NCI-H187 (cell line): Measurements from ENCODE around the gene ALPP.
"Not testable (repeated sequence)": the region's sequence is repeated elsewhere in the genome, so short reads cannot be mapped to it uniquely, and the experiment has no call there.

Experiments used
- DNase-seq, 2 experiments: peaks; one replicate each; lab custom pipeline; 2025; lab: John Stamatoyannopoulos, UW

Gene ALPP

DNA sequence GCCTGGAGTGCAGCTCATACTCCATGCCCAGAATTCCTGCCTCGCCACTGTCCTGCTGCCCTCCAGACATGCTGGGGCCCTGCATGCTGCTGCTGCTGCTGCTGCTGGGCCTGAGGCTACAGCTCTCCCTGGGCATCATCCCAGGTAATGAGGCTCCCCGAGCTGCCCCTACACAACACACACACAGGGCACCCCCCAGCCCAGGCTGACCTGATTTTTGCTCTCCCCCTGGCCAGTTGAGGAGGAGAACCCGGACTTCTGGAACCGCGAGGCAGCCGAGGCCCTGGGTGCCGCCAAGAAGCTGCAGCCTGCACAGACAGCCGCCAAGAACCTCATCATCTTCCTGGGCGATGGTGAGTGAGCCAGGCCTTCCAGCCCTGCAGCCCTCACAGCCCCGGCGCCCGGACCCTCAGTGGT lies at the start of gene ALPP:
ALPP (plus strand) TSS at position 17 of the 417 bp plus-strand sequence; CDS start at position 69, 52 bp downstream.
- not testable (repeated sequence) for DNase-seq

DNA sequence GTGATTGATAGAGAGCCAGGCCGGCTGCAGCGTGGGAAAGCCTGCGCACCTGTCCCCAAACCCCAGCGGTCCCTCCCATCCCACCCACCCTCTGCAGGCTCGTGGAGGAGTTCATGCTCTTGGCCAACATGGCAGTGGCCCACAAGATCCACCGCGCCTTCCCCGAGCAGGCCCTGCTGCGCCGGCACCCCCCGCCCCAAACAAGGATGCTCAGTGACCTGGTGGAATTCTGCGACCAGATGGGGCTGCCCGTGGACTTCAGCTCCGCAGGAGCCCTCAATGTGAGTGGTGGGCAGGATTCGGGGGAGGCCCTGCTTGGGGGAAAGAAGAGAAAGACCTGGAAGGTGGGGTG lies 48.9 kb upstream of the ALPP start:
- no peak for DNase-seq

DNA sequence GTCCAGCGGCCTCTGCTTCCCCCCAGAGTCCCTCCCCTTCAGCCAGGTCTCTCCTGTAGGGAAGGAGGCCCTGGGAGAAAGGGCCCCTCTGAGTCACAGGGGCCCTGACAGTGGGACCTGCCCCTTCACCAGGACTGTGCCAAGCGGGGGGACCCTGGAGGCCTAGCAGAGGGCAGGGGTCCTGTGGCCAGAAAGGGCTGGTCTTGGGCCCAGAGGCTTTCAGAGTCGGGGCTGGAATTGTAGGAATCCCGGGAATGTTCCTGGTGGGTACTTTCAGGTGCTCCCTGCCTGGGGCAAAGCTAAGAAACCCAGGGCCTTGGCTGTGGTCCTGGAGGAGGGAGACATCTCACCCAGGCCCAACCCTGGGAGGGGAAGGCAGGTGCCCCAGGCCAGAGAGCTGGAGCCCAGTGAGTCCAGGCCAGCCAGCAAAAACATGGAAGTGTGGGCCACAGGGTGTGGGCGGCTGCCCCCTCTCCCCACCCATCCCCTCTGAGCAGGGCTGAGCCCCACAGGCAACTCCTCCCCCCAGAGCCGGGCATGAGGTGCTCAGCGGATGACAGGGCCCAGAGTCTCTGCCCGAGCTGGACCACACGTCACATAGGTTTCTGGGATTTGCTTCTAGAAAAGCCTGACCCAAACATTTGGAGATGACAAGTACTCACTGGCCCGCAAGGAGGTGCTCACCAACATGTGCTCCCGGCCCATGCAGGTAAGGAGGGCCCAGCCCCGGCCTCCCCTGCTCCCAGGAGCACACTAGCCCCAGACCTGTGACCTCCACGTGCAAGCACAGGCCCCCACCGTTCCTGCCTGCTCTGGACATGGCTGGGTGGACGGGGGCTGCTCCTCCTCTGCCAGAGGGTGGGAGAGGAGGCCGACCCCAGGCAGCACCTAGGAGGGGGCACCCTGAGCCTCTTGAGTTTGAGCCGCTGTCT lies 48.2 kb upstream of the ALPP start:
- DNase-seq = no peak

- DNase-seq = not testable (repeated sequence)
These were observed 47.5 kb upstream of the ALPP start for GRCh38 chr2:232331061-232331460.

GRCh38 chr2:232331641-232332040 lies 46.9 kb upstream of the ALPP start:
- not testable (repeated sequence) for DNase-seq

DNA sequence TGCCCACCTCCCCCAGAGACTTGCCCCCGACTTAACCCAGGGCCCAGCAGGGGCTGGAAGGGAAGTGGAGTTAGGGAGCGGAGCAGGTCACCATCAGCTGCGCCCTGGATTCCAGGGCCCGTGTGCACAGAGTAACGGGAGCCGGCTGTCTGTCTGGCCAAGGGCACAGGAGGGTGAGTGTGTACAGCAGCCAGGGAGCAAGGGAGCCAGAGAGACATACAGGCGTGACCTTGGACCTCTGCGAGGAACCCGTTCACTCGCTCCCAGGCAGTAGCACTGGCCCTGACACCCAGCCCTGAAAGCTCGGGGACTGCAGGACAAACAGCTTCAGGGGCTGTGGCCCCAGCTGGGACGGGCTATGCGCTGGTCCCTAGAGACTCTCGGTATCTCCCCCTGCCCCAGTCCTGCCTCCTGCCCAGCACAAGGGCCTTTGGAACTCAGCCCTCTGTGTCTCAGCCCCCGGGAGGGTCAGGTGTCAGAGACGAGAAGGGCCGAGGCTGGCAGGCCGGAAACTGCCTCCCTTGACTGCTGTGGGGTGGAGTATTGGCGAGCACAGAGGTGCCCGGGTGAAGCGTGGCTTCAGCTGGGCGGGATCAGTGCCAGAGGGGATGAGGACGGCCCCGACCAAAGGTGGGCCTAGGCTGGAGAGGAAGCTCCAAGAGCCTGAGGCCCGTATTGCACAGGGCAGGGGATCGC lies 46.2 kb upstream of the ALPP start:
- DNase-seq = not testable (repeated sequence)

DNA sequence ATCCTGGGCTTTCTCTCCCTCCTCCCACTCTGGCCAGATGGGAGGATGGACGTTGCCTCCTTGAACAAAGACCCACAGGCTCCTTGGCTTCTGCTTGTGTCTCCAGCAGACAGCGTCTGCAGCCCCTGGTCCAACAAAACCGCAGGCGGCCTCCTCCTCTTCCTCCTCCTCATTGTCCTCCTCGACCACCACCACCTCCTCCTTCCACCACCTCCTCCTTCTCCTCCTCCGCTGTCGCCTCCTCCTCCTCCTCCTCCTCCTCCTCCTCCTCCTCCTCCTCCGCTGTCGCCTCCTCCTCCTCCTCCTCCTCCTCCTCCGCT lies 45.7 kb upstream of the ALPP start:
- DNase-seq = no peak

- DNase-seq = no peak
These were observed 45.0 kb upstream of the ALPP start for GRCh38 chr2:232333361-232334135.

- not testable (repeated sequence) for DNase-seq
These were observed 44.2 kb upstream of the ALPP start for GRCh38 chr2:232334136-232334884.

- DNase-seq = not testable (repeated sequence)
These were observed 43.7 kb upstream of the ALPP start for GRCh38 chr2:232334885-232335205.

GRCh38 chr2:232335206-232335858 lies 43.2 kb upstream of the ALPP start:
- not testable (repeated sequence) for DNase-seq

- no peak for DNase-seq
These were observed 42.7 kb upstream of the ALPP start for GRCh38 chr2:232335859-232336215.

DNA sequence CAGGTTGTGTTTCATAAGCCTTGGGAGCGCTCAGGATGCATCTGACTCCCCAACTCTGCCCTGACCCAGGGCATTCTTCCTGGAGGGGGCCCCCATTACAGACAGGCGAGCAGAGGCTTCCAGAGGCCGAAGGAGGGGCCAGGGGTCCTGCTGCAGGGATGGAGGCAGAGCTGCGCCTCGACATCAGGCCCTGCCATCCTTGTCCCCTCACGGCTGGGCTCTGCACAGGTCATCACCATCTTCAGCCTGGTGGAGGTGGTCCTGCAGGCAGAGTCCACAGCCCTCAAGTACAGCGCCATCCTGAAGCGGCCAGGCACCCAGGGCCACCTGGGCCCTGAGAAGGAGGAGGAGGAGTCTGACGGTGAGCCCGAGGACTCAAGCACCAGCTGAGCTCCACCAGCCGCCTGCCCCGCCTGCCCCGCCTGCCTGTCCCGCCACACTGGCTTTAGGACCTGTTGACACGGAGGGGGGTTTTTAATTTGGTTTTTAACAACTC lies 42.3 kb upstream of the ALPP start:
- DNase-seq = no peak

GRCh38 chr2:232336981-232337720 lies 41.4 kb upstream of the ALPP start:
- no peak for DNase-seq

DNA sequence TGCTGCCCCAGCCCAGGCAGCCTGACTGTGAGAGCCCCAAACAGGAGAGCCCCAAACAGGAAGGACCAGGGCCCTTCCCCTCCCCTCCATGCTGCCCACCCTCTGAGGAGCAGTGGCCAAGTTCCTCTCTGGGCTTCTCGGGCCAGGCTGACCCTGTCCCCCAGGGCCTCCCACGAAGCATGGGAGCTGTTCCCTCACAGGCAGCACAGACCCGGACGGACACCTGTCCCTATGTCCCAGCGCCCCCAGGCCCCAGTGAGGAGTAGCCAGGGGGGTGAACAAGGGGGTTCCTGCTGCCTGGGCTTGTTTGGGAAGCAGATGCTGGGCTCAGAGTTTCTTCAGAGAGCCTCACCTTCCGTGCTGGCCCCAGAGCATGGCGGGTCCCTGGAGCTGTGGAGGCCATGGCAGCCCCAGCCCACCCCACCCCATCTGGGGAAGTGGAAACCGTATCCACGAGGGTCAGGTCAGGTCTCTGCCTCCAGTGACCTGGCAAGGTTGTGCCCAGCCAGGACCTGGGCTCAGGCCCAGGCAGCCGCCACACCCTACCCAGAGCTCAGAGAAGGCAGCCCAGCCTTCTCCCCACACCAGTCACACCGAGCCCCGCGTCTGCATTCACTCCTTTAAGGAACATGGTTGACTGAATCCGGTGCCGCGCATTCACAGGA lies 40.3 kb upstream of the ALPP start:
- not testable (repeated sequence) for DNase-seq

DNA sequence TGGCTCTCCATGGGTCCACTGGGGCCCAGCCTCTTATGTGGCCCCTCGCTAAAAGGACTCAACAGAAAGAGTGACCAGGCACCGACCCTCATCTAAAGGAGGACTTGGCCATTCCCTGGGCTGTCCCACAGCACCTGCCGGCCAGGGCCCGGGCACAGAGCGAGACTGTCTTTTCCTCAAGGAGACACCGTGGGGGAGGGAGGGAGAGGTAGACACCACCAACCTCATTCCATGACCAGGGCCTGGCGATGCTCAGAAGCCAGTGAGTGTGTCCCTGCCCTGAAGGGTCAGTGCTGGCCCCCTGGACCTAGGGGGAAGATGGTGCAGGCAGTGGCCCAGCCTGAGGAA lies 39.8 kb upstream of the ALPP start:
- no peak for DNase-seq

DNA sequence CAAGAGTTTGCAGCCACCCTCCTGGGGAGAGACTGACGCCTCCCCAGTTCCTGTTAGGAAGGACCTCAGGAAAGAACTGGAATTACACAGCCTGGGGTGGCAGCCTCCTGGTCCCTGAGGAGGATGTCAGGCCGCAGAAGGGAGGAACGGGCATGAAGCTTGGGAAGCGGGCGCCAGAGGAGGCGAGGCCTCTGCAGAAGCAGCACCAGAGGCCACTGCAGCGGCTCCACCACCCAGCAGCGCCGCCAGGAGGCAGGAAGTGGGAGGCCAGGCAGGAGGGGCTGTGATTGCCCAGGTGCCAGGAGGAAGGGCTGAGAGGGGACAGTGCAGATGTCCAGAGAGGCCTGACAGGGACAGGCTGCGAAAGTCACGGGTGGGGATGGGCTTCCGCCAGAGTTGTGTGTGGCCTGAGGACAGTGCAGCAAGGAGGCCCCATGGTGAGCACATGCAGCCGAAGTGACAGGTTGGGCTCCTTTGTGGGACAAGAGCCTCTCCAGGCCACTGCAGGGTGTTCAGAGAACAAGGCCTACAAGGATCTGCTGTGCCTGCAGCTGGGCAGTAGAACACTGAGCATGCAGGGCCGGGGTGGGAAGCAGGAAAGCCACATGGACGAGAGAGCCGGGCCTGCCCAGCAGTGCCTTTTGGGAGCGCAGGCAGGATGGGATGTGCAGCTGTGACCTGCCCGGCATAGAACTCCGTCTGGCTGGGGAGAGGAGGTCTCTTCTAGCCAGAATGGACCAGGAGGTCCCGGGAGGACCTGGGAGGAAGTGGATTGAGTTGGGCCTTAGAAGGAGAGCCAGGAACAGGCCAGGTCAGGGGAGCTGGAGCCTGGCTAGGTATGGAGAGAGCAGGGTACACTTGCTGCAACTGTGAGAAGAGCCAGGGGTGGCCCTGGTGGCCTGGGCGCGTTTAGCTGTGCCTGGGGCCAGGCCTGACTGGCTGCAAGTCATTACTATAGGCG lies 39.1 kb upstream of the ALPP start:
- no peak for DNase-seq

- no peak for DNase-seq
These were observed 38.2 kb upstream of the ALPP start for GRCh38 chr2:232340171-232340935.
